MM.1S (cell line): ENCODE measurements around the gene C4orf51.

Experiments
- DNase-seq: peaks from one replicate; pipeline ENCODE4 v3.0.0-alpha.2; 2015
- H2AFZ ChIP-seq: fragments of 300-600 bp; sonication (generic); 2 replicates; pipeline ENCODE4 v1.6.0; 2016; ENCODE audit warnings: antibody characterized with exemption, low read length
- H3F3A ChIP-seq: fragments of 300-600 bp; sonication (generic); 2 replicates; pipeline ENCODE4 v1.6.1; 2016; ENCODE audit warnings: mild to moderate bottlenecking, antibody characterized with exemption, low read length, moderate library complexity, mixed read lengths; ENCODE audit not compliant: insufficient read depth
- H3K27ac ChIP-seq: fragments of 300-600 bp; sonication (generic); 2 replicates; pipeline ENCODE4 v1.5.1; 2016; ENCODE audit warnings: mild to moderate bottlenecking, low read length
- H3K27me3 ChIP-seq: fragments of 300-600 bp; sonication (generic); replicated peaks from 2 replicates; pipeline ENCODE4 v1.6.0; 2016; ENCODE audit warnings: low read length; ENCODE audit not compliant: insufficient read depth
- H3K36me3 ChIP-seq: fragments of 300-600 bp; sonication (generic); replicated peaks from 2 replicates; pipeline ENCODE4 v1.6.1; 2016; ENCODE audit warnings: mild to moderate bottlenecking, low read length, mixed read lengths; ENCODE audit not compliant: insufficient read depth
- H3K4me1 ChIP-seq: fragments of 300-600 bp; sonication (generic); 2 replicates; pipeline ENCODE4 v1.6.1; 2016; ENCODE audit warnings: low read length, mixed read lengths
- H3K4me2 ChIP-seq: fragments of 300-600 bp; sonication (generic); 2 replicates; pipeline ENCODE4 v1.6.0; 2016; ENCODE audit warnings: low read depth, low read length
- H3K4me3 ChIP-seq: fragments of 300-600 bp; sonication (generic); 2 replicates; pipeline ENCODE4 v1.5.1; 2016; ENCODE audit warnings: low read length, mixed read lengths
- H3K79me2 ChIP-seq: fragments of 300-600 bp; sonication (generic); 2 replicates; pipeline ENCODE4 v1.6.1; 2016; ENCODE audit warnings: mixed run types, low read length, mixed read lengths
- H3K9ac ChIP-seq: fragments of 300-600 bp; sonication (generic); 2 replicates; pipeline ENCODE4 v1.6.1; 2016; ENCODE audit warnings: low read length, mixed read lengths
- H3K9me2 ChIP-seq: fragments of 300-600 bp; sonication (generic); replicated peaks from 2 replicates; pipeline ENCODE4 v1.6.1; 2016; ENCODE audit warnings: mild to moderate bottlenecking, low read length, mixed read lengths; ENCODE audit not compliant: insufficient read depth
- H3K9me3 ChIP-seq: fragments of 300-600 bp; sonication (generic); replicated peaks from 2 replicates; pipeline ENCODE4 v1.6.1; 2016; ENCODE audit warnings: mild to moderate bottlenecking, low read length, mixed read lengths; ENCODE audit not compliant: insufficient read depth
- H4K20me1 ChIP-seq: fragments of 300-600 bp; sonication (generic); 2 replicates; pipeline ENCODE4 v1.6.1; 2016; ENCODE audit warnings: mild to moderate bottlenecking, low read length, moderate library complexity, mixed read lengths; ENCODE audit not compliant: insufficient read depth
- CTCF ChIP-seq: fragments of 300-600 bp; sonication (generic); IDR thresholded peaks from 2 replicates; pipeline ENCODE4 v1.5.1; 2016; ENCODE audit warnings: antibody characterized with exemption, low read length, mixed read lengths
- EZH2 ChIP-seq: fragments of 300-600 bp; sonication (generic); optimal IDR thresholded peaks from 2 replicates; pipeline ENCODE3; 2017; ENCODE audit warnings: low read depth, mild to moderate bottlenecking, antibody characterized with exemption, low read length, mixed read lengths
- EZH2phosphoT487 ChIP-seq: fragments of 300-600 bp; sonication (generic); IDR thresholded peaks from 2 replicates; pipeline ENCODE4 v1.6.1; 2018; ENCODE audit warnings: antibody characterized with exemption, low read length

C4orf51 gene

GRCh38 chr4:145735347-145735675 is 55.4 kb downstream of the C4orf51 start:
- H3F3A ChIP-seq: no peaks in the 10 kb centered on the region
- H4K20me1 ChIP-seq: no peaks in the 10 kb centered on the region
- H3K9ac ChIP-seq: no peak overlapping the region
- H3K9me2 ChIP-seq: no peaks in the 10 kb centered on the region
- TF ChIP-seq EZH2 (no peak), EZH2phosphoT487 (no peak), CTCF (no peak)
- no peaks in the 10 kb centered on the region for H3K36me3 ChIP-seq
- no peaks in the 10 kb centered on the region for H3K27me3 ChIP-seq
- no peak overlapping the region for H3K4me3 ChIP-seq
- H3K4me2 ChIP-seq: no peak overlapping the region
- no peak for DNase-seq
- no peak overlapping the region for H2AFZ ChIP-seq
- no peak overlapping the region for H3K27ac ChIP-seq
- no peaks in the 10 kb centered on the region for H3K9me3 ChIP-seq
- no peaks in the 10 kb centered on the region for H3K79me2 ChIP-seq
- H3K4me1 ChIP-seq: 0 out of 2 replicates have a peak, but pooled peaks cover 3% of the 10 kb centered on the region

- no peak for DNase-seq
- Histone ChIP-seq H4K20me1 (no peaks in the 10 kb centered on the region), H3F3A (no peaks in the 10 kb centered on the region), H3K9ac (no peak overlapping the region), H3K79me2 (no peaks in the 10 kb centered on the region), H3K9me3 (no peaks in the 10 kb centered on the region), H3K4me1 (0 out of 2 replicates have a peak, but pooled peaks cover 3% of the 10 kb centered on the region), H2AFZ (no peak overlapping the region), H3K4me3 (no peak overlapping the region), H3K27me3 (no peaks in the 10 kb centered on the region), H3K27ac (no peak overlapping the region), H3K9me2 (no peaks in the 10 kb centered on the region), H3K4me2 (no peak overlapping the region), H3K36me3 (no peaks in the 10 kb centered on the region)
- no peak for TF ChIP-seq EZH2phosphoT487
- TF ChIP-seq EZH2: no peak
- TF ChIP-seq CTCF: no peak
Observed at GRCh38 chr4:145735827-145736226, 55.9 kb downstream of the C4orf51 start.

GRCh38 chr4:145736241-145736831 is 56.4 kb downstream of the C4orf51 start:
- TF ChIP-seq CTCF: no peak
- no peak for TF ChIP-seq EZH2phosphoT487
- no peak for TF ChIP-seq EZH2
- H3K4me2 ChIP-seq: no peak overlapping the region
- H3K4me3 ChIP-seq: no peak overlapping the region
- 0 out of 2 replicates have a peak, but pooled peaks cover 3% of the 10 kb centered on the region for H3K4me1 ChIP-seq
- H3F3A ChIP-seq: no peaks in the 10 kb centered on the region
- no peak overlapping the region for H3K27ac ChIP-seq
- no peaks in the 10 kb centered on the region for H3K9me3 ChIP-seq
- no peaks in the 10 kb centered on the region for H4K20me1 ChIP-seq
- H3K9me2 ChIP-seq: no peaks in the 10 kb centered on the region
- H2AFZ ChIP-seq: no peak overlapping the region
- H3K27me3 ChIP-seq: no peaks in the 10 kb centered on the region
- DNase-seq: no peak
- H3K79me2 ChIP-seq: no peaks in the 10 kb centered on the region
- no peak overlapping the region for H3K9ac ChIP-seq
- no peaks in the 10 kb centered on the region for H3K36me3 ChIP-seq
